ENCODE data around the gene MYO5C.
"Not testable (repeated sequence)": the region's sequence is repeated elsewhere in the genome, so short reads cannot be mapped to it uniquely, and the experiment has no call there.

Gene MYO5C

DNA sequence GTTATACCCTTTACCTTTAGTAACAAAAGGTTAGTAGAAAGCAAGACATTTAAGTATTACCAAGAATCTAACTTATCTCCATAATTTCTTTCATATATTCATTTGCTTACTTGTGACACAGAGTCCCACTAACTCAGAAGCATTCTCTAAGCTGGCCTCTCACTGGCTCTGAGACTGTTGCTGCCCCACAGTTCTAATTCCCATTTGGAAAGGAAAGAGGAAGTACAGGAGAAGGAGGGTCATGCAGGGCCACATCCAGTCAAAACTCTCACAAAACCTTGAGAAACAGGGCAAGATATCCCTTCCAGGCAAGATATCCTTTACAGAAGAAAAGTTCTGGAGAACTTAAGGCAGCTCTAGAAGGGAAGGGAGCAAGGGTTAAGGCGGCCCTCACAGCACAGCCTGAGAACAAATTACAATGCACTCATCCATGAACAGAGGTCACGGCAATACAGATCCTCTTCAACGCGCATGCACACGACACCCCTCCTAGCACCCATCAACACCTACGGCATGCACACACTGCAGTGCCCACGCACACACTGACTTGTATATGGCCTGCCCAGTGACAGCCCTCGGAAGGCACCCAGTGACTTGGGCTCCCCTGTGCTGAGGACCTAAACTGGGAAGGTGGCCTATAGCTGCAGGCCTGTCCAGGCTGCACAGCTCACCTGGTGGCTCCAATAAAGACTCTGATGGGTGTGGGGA, 13.0 kb upstream of the MYO5C start:
- DNase-seq (ENCODE audit: low read depth in 2 of 2), result no peak

GRCh38 chr15:52307847-52308246, 12.2 kb upstream of the MYO5C start:
- no peak for DNase-seq (ENCODE audit: low read depth in 2 of 2)

- no peak for DNase-seq (ENCODE audit: low read depth in 2 of 2)
These were observed 10.7 kb upstream of the MYO5C start for GRCh38 chr15:52306270-52306669.

- no peak for DNase-seq (ENCODE audit: low read depth in 2 of 2)
These were observed 7.6 kb upstream of the MYO5C start for GRCh38 chr15:52303093-52303772.

GRCh38 chr15:52301265-52301847, 5.8 kb upstream of the MYO5C start:
- DNase-seq (ENCODE audit: low read depth in 2 of 2), result no peak

GRCh38 chr15:52294881-52295420, 653 bp downstream of the MYO5C start:
- DNase-seq (ENCODE audit: low read depth in 2 of 2), result no peak

GRCh38 chr15:52292780-52293392, 2.7 kb downstream of the MYO5C start:
- no peak for DNase-seq (ENCODE audit: low read depth in 2 of 2)

DNA sequence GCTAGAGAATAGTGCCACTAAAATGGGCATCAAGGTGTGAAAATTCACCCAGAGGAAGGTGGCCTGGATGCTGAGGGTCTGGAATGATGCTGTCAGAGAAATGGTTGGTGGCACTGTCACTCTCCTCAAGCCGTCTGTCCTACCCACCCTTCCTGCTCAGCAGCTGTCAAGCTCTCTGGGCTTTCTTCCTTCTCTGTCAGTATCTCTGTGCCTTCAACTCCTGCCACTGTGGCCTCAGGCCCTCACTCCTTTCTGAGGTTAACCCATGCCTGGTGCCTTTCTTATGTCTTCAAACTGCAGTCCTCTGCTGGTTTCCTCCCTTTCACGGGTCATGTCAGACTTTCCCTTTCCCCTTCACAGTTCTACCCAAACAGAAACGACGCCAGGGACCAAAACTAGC, 4.4 kb downstream of the MYO5C start:
- DNase-seq (ENCODE audit: low read depth in 2 of 2), result no peak

DNA sequence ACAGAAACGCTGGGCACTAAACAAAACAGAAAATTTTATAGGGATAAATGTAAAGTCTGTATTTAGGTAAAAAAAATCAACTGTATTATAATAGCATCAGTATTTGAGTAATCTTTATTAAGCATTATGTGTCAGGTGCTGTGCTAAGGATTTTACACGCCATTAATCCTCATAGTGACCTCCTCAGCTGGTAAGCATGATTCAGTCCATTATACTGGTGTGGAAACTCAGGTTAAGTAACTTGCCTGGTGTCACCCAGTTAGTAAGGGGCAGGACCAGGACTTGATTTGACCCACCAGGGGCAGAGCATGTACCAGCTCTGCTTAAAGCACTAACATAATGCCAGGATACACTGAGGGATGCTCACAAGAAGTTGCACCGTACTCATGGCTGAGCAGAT, 4.8 kb downstream of the MYO5C start:
- DNase-seq (ENCODE audit: low read depth in 2 of 2), result no peak

DNA sequence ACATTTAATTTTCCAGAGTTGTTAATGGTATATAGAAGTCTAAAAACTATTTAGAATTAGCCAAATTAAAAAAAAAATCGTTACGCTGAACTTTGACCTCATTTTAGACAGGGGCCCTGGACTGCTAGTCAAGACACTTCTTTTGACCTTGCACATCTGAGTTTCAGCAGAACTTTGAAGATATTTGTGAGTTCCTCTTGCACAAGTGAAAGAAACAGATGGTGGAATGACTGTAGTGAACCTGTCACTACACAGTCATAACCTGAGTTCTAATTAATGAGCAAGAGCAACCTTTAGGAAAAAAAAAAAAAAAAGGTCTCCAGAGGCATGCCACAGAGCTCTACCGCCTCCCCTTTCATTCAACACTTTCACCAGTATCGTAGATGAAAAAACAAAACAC, 5.3 kb downstream of the MYO5C start:
- no peak for DNase-seq (ENCODE audit: low read depth in 2 of 2)

- DNase-seq (ENCODE audit: low read depth in 2 of 2), result no peak
These were observed 5.9 kb downstream of the MYO5C start for GRCh38 chr15:52289629-52290081.

DNA sequence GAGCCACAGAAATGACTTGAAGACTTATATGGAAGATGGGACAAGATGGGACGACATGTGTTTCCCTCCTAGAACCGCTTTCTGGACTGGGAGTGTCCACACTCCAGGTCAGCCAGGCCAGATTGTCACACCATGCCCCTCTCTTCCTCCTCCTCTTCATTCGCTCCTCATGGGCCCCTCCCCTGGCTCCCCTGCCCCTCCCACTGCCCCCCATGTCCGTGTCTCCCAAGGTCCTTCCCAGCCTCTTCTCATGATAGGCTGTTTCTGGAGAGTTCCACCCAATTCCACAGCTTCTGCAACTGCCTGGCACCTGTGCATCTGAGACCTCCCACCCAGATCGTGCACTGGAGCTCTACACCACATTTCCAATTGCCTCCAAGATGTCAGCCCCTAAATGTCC, 6.6 kb downstream of the MYO5C start:
- DNase-seq (ENCODE audit: low read depth in 2 of 2), result no peak

GRCh38 chr15:52288051-52288942, 7.3 kb downstream of the MYO5C start:
- DNase-seq (ENCODE audit: low read depth in 2 of 2), result no peak

DNA sequence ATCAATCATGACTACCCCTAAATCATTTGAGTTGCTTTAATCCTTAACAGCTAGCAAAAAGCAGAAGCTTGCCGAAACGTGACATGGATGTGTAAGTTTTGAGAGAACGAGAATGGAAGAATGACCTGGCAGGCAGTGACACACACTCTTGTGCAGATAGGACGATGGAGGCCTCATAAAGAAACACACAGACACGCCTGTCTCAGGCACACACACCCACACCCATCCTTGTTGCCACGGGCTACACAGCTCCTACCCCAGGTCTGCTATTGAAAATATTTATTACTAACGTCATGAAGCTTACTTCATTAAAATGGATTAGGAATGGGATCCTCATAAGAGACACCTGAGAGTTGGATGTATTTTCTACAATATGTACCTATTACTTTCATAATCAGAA, 8.5 kb downstream of the MYO5C start:
- no peak for DNase-seq (ENCODE audit: low read depth in 2 of 2)

- not testable (repeated sequence) for DNase-seq (ENCODE audit: low read depth in 2 of 2)
These were observed 9.7 kb downstream of the MYO5C start for GRCh38 chr15:52285941-52286340.

DNA sequence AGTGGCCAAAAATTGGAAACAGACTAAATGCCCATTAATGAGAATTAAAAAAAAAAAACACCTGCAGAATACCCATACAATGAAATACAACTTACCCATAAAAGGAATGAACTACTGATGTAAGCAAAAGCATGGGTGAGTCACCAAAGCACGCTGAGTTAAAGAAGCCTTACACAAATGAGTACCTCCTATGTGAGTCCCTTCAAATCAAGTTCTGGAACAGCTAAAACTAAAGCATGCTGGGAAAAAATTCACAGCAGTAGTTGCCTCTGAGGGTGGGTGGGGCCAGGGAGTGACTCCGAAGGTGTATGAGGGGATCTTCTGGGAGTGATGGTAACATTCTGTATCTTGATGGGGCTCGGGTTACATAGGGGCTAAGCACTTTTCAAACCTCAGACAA, 11.4 kb downstream of the MYO5C start:
- DNase-seq (ENCODE audit: low read depth in 2 of 2), result no peak

DNA sequence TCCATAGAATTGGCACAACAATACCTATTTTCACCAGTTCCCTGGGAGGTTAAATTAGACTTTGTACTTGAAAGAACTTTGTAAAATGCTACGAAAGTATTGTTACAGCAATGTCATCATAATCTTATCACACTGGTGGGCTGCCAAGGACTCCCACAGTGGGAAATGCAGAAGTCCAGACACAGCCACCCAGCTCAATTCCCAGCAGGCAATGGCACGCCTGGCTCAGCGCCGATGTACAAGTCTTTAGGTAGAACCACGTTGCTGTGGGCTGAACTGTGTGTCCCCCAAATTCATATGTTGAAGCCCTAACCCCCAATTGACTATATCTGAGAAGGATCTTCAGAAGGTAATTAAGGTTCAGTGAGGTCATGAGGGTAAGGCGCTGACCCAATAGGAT, 12.3 kb downstream of the MYO5C start:
- no peak for DNase-seq (ENCODE audit: low read depth in 2 of 2)

- DNase-seq (ENCODE audit: low read depth in 2 of 2), result no peak
These were observed 13.2 kb downstream of the MYO5C start for GRCh38 chr15:52282418-52282817.

DNA sequence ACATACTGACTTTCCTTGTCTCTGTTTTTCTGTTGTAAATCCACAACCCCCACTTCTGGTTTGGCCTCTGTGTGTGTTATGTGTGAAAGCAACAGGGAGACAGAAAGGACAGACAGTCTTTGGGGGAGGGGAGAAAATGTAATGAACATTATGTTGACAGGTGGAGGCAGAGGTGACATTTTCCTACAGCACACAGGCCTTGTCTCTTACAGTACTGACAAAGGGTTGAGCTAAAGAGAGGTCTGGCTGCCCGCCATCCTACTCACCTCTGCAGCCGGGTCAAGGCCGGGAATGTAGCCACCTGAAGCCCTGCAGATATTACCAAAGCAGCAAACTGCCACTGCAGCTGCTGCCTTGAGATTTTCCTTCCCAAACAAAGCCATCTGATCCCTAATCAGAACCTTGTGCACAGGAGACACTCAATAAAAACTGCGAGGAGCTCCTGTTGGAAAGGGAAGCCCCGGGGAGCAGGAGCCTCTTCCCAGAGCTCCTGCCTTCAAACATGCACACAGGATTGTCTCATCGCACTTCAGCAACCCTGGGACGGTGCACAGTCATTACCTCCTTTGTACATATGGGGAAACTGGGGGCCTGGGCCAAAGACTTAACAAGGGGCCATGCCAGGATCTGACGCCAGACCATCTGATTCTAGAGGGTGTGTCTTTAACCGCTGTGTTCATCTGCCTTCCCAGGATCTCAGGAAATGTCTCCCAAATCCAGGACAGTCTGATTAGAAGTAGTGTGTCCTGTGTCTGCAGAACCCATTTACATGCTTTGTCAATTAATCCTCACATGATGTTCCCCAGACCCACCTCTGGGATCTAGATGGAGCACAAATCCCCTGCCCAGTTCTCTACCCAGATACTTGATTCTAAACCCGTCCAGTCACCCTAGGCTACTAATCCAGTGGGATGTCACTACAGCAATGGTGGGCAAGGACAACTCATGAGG, 14.2 kb downstream of the MYO5C start:
- no peak for DNase-seq (ENCODE audit: low read depth in 2 of 2)

Measured in stimulated activated CD8-positive, alpha-beta memory T cell treated with anti-CD3 and anti-CD28 coated beads, Interleukin-2, amount 100 ng/mL, for 48 hours (primary cell).